ENCODE measurements around the gene BRD4.

BRD4 gene

DNA sequence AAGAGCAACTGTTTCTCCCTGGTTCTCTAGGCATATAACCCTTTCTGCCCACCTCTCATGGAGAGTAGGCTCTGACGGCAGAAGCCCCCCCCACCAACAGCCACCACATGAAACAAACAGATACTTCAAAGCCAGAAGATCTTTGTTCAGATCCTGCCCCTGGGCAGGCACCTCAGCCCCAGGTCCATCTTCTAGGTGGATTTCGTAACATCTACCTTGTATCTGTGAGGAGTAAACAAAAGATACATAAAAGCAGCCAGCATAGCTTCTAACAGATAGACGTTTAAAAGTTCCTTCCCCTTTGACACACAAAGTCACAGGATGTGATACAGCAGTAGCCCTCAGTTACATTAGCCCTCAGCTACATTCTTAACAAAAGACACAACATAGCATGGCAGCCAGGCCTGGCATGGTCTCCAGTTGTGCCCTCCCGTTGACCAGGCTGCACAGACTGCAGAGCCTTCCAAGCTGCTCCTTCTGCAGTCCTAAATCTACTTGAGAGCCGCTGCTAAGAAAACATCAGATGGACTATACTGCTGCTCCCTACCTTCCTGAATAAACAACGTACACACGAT is 35.4 kb downstream of the BRD4 start:
- H3K9me3 ChIP-seq (ENCODE audit: control extremely low read depth in 1 of 5, control insufficient read depth in 4 of 5, insufficient read depth in 2 of 5, low read depth in 1 of 5, low read length in 4 of 5) = no peaks in the 10 kb centered on the region
- peak overlapping the region in 3 of 7 experiments; percentile 1 to 43 (median 20) for H3K4me3 ChIP-seq (ENCODE audit: control insufficient read depth in 1 of 7, extremely low read depth in 1 of 7, insufficient read depth in 4 of 7, low read depth in 2 of 7, low read length in 6 of 7)
- peaks cover 0 to 15% (median 2%) of the 10 kb centered on the region in 4 experiments for H3K36me3 ChIP-seq (ENCODE audit: control insufficient read depth in 4 of 4, insufficient read depth in 4 of 4, low read length in 3 of 4)
- CTCF ChIA-PET = interaction anchor here (0.9 to 2.0 kb wide), 6 partner anchors 8 to 122 kb away, joined by 3 to 9 read pairs (median 5); partner anchors contain the start of gene AKAP8L
- H3K27ac ChIP-seq (ENCODE audit: insufficient read depth in 1 of 2, low read depth in 1 of 2, low read length in 2 of 2, poor library complexity in 1 of 2, severe bottlenecking in 2 of 2) = peak overlapping the region; percentile 4 to 70
- 54% methylated on average over 7 of the region's 7 CpGs for WGBS (ENCODE audit: insufficient coverage)
- POLR2A ChIA-PET = interaction anchor here (0.6 kb wide), 1 partner anchor 62 kb away, joined by 3 read pairs; no protein-coding TSS in a partner anchor
- peaks cover 20 to 68% (median 59%) of the 10 kb centered on the region in 4 experiments for H3K4me1 ChIP-seq (ENCODE audit: control extremely low read depth in 1 of 4, control insufficient read depth in 4 of 4, insufficient read depth in 4 of 4, low read length in 3 of 4)
- DNase-seq = peak in 1 of 3 donors; percentile 37
- H3K27me3 ChIP-seq (replicated peaks in 2 of 5; ENCODE audit: control insufficient read depth in 4 of 5, insufficient read depth in 5 of 5, low read length in 4 of 5) = no peaks in the 10 kb centered on the region

DNA sequence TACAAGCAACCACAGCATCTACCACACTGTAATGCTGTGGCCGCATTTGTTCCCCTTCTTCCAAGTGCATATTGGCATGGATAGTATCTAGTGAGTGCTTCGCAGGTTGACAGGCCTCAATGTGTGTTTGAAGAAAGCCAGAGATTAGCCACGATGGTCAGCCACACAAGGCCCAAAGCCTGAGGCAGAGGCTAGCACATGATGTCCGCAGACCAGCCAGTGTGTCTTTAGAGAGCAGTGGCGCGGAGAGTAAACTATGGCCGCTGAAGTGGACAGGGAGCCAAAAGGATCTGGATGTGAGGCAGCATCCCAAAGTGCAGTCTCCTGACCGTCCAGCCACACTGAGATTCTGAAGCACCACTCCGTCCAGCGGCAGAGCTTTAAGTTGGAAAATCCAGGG is 36.0 kb downstream of the BRD4 start:
- no peak for DNase-seq
- H3K4me1 ChIP-seq (ENCODE audit: control extremely low read depth in 1 of 4, control insufficient read depth in 4 of 4, insufficient read depth in 4 of 4, low read length in 3 of 4) = peaks cover 23 to 73% (median 63%) of the 10 kb centered on the region in 4 experiments
- peak overlapping the region; percentile 4 to 70 for H3K27ac ChIP-seq (ENCODE audit: insufficient read depth in 1 of 2, low read depth in 1 of 2, low read length in 2 of 2, poor library complexity in 1 of 2, severe bottlenecking in 2 of 2)
- no peak overlapping the region for H3K4me3 ChIP-seq (ENCODE audit: control insufficient read depth in 1 of 7, extremely low read depth in 1 of 7, insufficient read depth in 4 of 7, low read depth in 2 of 7, low read length in 6 of 7)
- H3K9me3 ChIP-seq (ENCODE audit: control extremely low read depth in 1 of 5, control insufficient read depth in 4 of 5, insufficient read depth in 2 of 5, low read depth in 1 of 5, low read length in 4 of 5) = no peaks in the 10 kb centered on the region
- CTCF ChIA-PET = interaction anchor here (0.9 to 1.4 kb wide), 3 partner anchors 14 to 123 kb away, joined by 3 to 6 read pairs (median 4); partner anchors contain the start of gene AKAP8L
- H3K36me3 ChIP-seq (ENCODE audit: control insufficient read depth in 4 of 4, insufficient read depth in 4 of 4, low read length in 3 of 4) = peaks cover 0 to 15% (median 2%) of the 10 kb centered on the region in 4 experiments
- POLR2A ChIA-PET = interaction anchor here (0.6 kb wide), 1 partner anchor 63 kb away, joined by 3 read pairs; no protein-coding TSS in a partner anchor
- WGBS (ENCODE audit: insufficient coverage) = 93% methylated on average over 9 of the region's 10 CpGs
- no peaks in the 10 kb centered on the region for H3K27me3 ChIP-seq (replicated peaks in 2 of 5; ENCODE audit: control insufficient read depth in 4 of 5, insufficient read depth in 5 of 5, low read length in 4 of 5)

DNA sequence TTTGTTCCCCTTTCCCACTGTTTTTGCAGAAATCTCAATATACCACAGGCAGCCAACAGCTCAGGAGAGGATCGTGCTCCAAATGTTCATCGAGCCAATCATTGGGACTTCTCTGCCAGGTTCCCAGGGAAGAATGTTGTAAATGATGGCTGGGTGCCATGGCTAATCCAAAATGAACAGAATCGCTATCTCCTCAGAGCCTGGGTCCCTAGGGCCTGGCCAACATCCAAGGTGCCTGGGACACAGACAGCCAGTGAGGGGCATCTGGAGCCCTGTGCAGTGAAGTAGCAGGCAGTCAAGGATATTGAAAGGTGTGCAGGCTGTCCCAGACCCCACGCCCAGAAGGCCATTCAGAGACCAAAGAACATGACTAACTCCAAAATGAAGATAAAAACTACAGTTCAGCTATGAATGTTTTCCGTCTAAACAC is 37.8 kb downstream of the BRD4 start:
- CTCF ChIA-PET = interaction anchor here (0.6 to 1.4 kb wide), 4 partner anchors 10 to 44 kb away, joined by 3 to 4 read pairs (median 3); no protein-coding TSS in a partner anchor
- Histone ChIP-seq H3K4me3 (ENCODE audit: control insufficient read depth in 1 of 7, extremely low read depth in 1 of 7, insufficient read depth in 4 of 7, low read depth in 2 of 7, low read length in 6 of 7) (no peak overlapping the region), H3K27ac (ENCODE audit: insufficient read depth in 1 of 2, low read depth in 1 of 2, low read length in 2 of 2, poor library complexity in 1 of 2, severe bottlenecking in 2 of 2) (no peak overlapping the region), H3K9me3 (ENCODE audit: control extremely low read depth in 1 of 5, control insufficient read depth in 4 of 5, insufficient read depth in 2 of 5, low read depth in 1 of 5, low read length in 4 of 5) (no peaks in the 10 kb centered on the region), H3K36me3 (ENCODE audit: control insufficient read depth in 4 of 4, insufficient read depth in 4 of 4, low read length in 3 of 4) (peaks cover 0 to 15% (median 2%) of the 10 kb centered on the region in 4 experiments), H3K27me3 (replicated peaks in 2 of 5; ENCODE audit: control insufficient read depth in 4 of 5, insufficient read depth in 5 of 5, low read length in 4 of 5) (no peaks in the 10 kb centered on the region), H3K4me1 (ENCODE audit: control extremely low read depth in 1 of 4, control insufficient read depth in 4 of 4, insufficient read depth in 4 of 4, low read length in 3 of 4) (peaks cover 37 to 89% (median 80%) of the 10 kb centered on the region in 4 experiments)
- WGBS (ENCODE audit: insufficient coverage) = 92% methylated on average over 4 of the region's 5 CpGs
- no peak for DNase-seq
- POLR2A ChIA-PET = interaction anchor here (0.7 to 0.8 kb wide), 2 partner anchors 37 to 39 kb away, joined by 4 to 5 read pairs; no protein-coding TSS in a partner anchor

GRCh38 chr19:15293781-15294491 is 38.4 kb downstream of the BRD4 start:
- ChIA-PET POLR2A (interaction anchor here (0.7 kb wide), 2 partner anchors 36 to 38 kb away, joined by 3 to 5 read pairs; no protein-coding TSS in a partner anchor), CTCF (interaction anchor here (0.6 to 1.4 kb wide), 6 partner anchors 9 to 44 kb away, joined by 3 to 6 read pairs (median 3); no protein-coding TSS in a partner anchor)
- peaks cover 35 to 87% (median 82%) of the 10 kb centered on the region in 4 experiments for H3K4me1 ChIP-seq (ENCODE audit: control extremely low read depth in 1 of 4, control insufficient read depth in 4 of 4, insufficient read depth in 4 of 4, low read length in 3 of 4)
- H3K27ac ChIP-seq (ENCODE audit: insufficient read depth in 1 of 2, low read depth in 1 of 2, low read length in 2 of 2, poor library complexity in 1 of 2, severe bottlenecking in 2 of 2) = peak overlapping the region; percentile 30 to 63
- WGBS (ENCODE audit: insufficient coverage) = 88% methylated on average over 9 of the region's 10 CpGs
- H3K36me3 ChIP-seq (ENCODE audit: control insufficient read depth in 4 of 4, insufficient read depth in 4 of 4, low read length in 3 of 4) = peaks cover 0 to 15% (median 2%) of the 10 kb centered on the region in 4 experiments
- peak overlapping the region in 1 of 7 experiments; percentile 59 for H3K4me3 ChIP-seq (ENCODE audit: control insufficient read depth in 1 of 7, extremely low read depth in 1 of 7, insufficient read depth in 4 of 7, low read depth in 2 of 7, low read length in 6 of 7)
- no peaks in the 10 kb centered on the region for H3K9me3 ChIP-seq (ENCODE audit: control extremely low read depth in 1 of 5, control insufficient read depth in 4 of 5, insufficient read depth in 2 of 5, low read depth in 1 of 5, low read length in 4 of 5)
- H3K27me3 ChIP-seq (replicated peaks in 2 of 5; ENCODE audit: control insufficient read depth in 4 of 5, insufficient read depth in 5 of 5, low read length in 4 of 5) = no peaks in the 10 kb centered on the region
- no peak for DNase-seq

- H3K4me3 ChIP-seq (ENCODE audit: control insufficient read depth in 1 of 7, extremely low read depth in 1 of 7, insufficient read depth in 4 of 7, low read depth in 2 of 7, low read length in 6 of 7) = peak overlapping the region in 4 of 7 experiments; percentile 19 to 67 (median 52)
- POLR2A ChIA-PET = interaction anchor here (0.7 kb wide), 1 partner anchor 38 kb away, joined by 3 read pairs; no protein-coding TSS in a partner anchor
These were observed 39.3 kb downstream of the BRD4 start for GRCh38 chr19:15292847-15293582.

GRCh38 chr19:15292140-15292539 is 40.2 kb downstream of the BRD4 start:
- Histone ChIP-seq H3K4me1 (ENCODE audit: control extremely low read depth in 1 of 4, control insufficient read depth in 4 of 4, insufficient read depth in 4 of 4, low read length in 3 of 4) (peaks cover 41 to 88% (median 83%) of the 10 kb centered on the region in 4 experiments), H3K27ac (ENCODE audit: insufficient read depth in 1 of 2, low read depth in 1 of 2, low read length in 2 of 2, poor library complexity in 1 of 2, severe bottlenecking in 2 of 2) (no peak overlapping the region), H3K9me3 (ENCODE audit: control extremely low read depth in 1 of 5, control insufficient read depth in 4 of 5, insufficient read depth in 2 of 5, low read depth in 1 of 5, low read length in 4 of 5) (no peaks in the 10 kb centered on the region), H3K4me3 (ENCODE audit: control insufficient read depth in 1 of 7, extremely low read depth in 1 of 7, insufficient read depth in 4 of 7, low read depth in 2 of 7, low read length in 6 of 7) (no peak overlapping the region), H3K36me3 (ENCODE audit: control insufficient read depth in 4 of 4, insufficient read depth in 4 of 4, low read length in 3 of 4) (peaks cover 0 to 19% (median 2%) of the 10 kb centered on the region in 4 experiments), H3K27me3 (replicated peaks in 2 of 5; ENCODE audit: control insufficient read depth in 4 of 5, insufficient read depth in 5 of 5, low read length in 4 of 5) (no peaks in the 10 kb centered on the region)
- ChIA-PET POLR2A (interaction anchor here (0.6 to 1.4 kb wide), 2 partner anchors 42 to 47 kb away, joined by 3 to 5 read pairs; no protein-coding TSS in a partner anchor), CTCF (interaction anchor here (1.0 to 1.5 kb wide), 6 partner anchors 9 to 41 kb away, joined by 3 to 6 read pairs (median 4); no protein-coding TSS in a partner anchor)
- DNase-seq = no peak
- 98% methylated on average over 7 of the region's 7 CpGs for WGBS (ENCODE audit: insufficient coverage)

More at GRCh38 chr19:15292847-15293582, 39.3 kb downstream of the BRD4 start:
- 20% methylated on average over 7 of the region's 11 CpGs for WGBS (ENCODE audit: insufficient coverage)
- Histone ChIP-seq H3K27me3 (replicated peaks in 2 of 5; ENCODE audit: control insufficient read depth in 4 of 5, insufficient read depth in 5 of 5, low read length in 4 of 5) (no peaks in the 10 kb centered on the region), H3K9me3 (ENCODE audit: control extremely low read depth in 1 of 5, control insufficient read depth in 4 of 5, insufficient read depth in 2 of 5, low read depth in 1 of 5, low read length in 4 of 5) (no peaks in the 10 kb centered on the region), H3K27ac (ENCODE audit: insufficient read depth in 1 of 2, low read depth in 1 of 2, low read length in 2 of 2, poor library complexity in 1 of 2, severe bottlenecking in 2 of 2) (peak overlapping the region; percentile 30 to 63), H3K4me1 (ENCODE audit: control extremely low read depth in 1 of 4, control insufficient read depth in 4 of 4, insufficient read depth in 4 of 4, low read length in 3 of 4) (peaks cover 36 to 88% (median 83%) of the 10 kb centered on the region in 4 experiments), H3K36me3 (ENCODE audit: control insufficient read depth in 4 of 4, insufficient read depth in 4 of 4, low read length in 3 of 4) (peaks cover 0 to 19% (median 2%) of the 10 kb centered on the region in 4 experiments)
- peak; percentile 50 to 91 (median 76) for DNase-seq
- CTCF ChIA-PET = interaction anchor here (0.7 to 1.5 kb wide), 6 partner anchors 10 to 42 kb away, joined by 3 to 6 read pairs (median 4); no protein-coding TSS in a partner anchor
